UCSD-AML1 (cell line): Measurements from ENCODE around the gene EDN2.

ENCODE experiments used
- DNase-seq: peaks from one replicate; lab custom pipeline; 2025; ENCODE audit not compliant: unreplicated experiment; lab: John Stamatoyannopoulos, UW

Gene EDN2

GRCh38 chr1:41484402-41485241 lies at the start of gene EDN2:
TSS of gene EDN2 (minus strand) at chr1:41484683. CDS start at chr1:41484601, 82 bp downstream.
- peak; percentile 22 for DNase-seq

GRCh38 chr1:41533731-41534080 lies 49.2 kb upstream of the EDN2 start:
- no peak for DNase-seq

- no peak for DNase-seq
Observed at GRCh38 chr1:41533016-41533730, 48.7 kb upstream of the EDN2 start.

GRCh38 chr1:41532206-41532975 lies 47.9 kb upstream of the EDN2 start:
- DNase-seq, result no peak

- no peak for DNase-seq
Observed at GRCh38 chr1:41530411-41530810, 45.9 kb upstream of the EDN2 start.

- DNase-seq, result no peak
Observed at GRCh38 chr1:41529621-41530395, 45.3 kb upstream of the EDN2 start.

GRCh38 chr1:41528726-41529605 lies 44.5 kb upstream of the EDN2 start:
- no peak for DNase-seq

GRCh38 chr1:41528106-41528505 lies 43.6 kb upstream of the EDN2 start:
- DNase-seq, result no peak

GRCh38 chr1:41526956-41527561 lies 42.6 kb upstream of the EDN2 start:
- no peak for DNase-seq

- DNase-seq, result no peak
Observed at GRCh38 chr1:41525891-41526587, 41.6 kb upstream of the EDN2 start.

GRCh38 chr1:41524676-41525675 lies 40.5 kb upstream of the EDN2 start:
- no peak for DNase-seq

- DNase-seq, result no peak
Observed at GRCh38 chr1:41523949-41524675, 39.6 kb upstream of the EDN2 start.

- DNase-seq, result no peak
Observed at GRCh38 chr1:41523071-41523470, 38.6 kb upstream of the EDN2 start.

GRCh38 chr1:41521766-41522165 lies 37.3 kb upstream of the EDN2 start:
- no peak for DNase-seq

GRCh38 chr1:41520951-41521752 lies 36.7 kb upstream of the EDN2 start:
- no peak for DNase-seq

GRCh38 chr1:41519667-41520066 lies 35.2 kb upstream of the EDN2 start:
- DNase-seq, result no peak
